SIG-M5 treated with dmso at 0.1 percent for 504 hours (cell line): ENCODE measurements around the gene TRIM41.
"Not testable (repeated sequence)": the region's sequence is repeated elsewhere in the genome, so short reads cannot be mapped to it uniquely, and the experiment has no call there.

Source experiments
- DNase-seq: peaks from one replicate; lab custom pipeline; 2025; ENCODE audit not compliant: unreplicated experiment; lab: John Stamatoyannopoulos, UW

Gene TRIM41

DNA sequence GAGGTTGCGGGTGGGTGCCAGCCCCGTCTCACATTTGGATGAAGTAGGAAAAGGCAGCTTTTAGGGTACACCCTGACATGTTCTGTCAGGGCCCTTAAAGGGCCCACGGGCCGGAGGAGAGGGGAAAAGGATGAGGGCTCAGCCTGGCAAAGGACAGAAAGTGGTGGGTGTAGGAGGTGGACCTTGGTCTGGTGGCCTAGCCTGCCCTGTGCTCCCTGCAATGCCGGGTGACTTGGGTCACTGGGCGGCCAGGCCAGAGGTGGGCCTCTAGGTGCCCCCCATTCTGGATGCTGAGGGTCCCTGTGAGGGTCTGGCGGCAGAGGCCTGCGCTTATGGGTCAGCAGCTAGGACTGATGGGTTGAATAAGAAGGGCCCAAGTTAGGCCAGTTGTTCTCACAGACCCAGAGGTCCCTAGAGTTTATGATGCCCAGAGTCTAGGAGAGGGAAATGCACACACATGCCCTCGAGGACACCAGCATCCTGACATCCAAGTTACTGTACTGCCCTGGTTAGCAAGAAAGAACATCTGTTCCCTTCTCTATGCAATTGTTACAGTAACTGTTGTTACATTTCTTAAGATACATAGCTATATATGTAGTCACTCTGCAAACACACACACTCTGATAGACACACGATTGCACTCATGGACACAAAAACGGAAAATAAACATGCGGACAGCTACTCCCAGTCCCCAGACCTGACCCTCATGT lies 30.6 kb upstream of the TRIM41 start:
- no peak for DNase-seq

DNA sequence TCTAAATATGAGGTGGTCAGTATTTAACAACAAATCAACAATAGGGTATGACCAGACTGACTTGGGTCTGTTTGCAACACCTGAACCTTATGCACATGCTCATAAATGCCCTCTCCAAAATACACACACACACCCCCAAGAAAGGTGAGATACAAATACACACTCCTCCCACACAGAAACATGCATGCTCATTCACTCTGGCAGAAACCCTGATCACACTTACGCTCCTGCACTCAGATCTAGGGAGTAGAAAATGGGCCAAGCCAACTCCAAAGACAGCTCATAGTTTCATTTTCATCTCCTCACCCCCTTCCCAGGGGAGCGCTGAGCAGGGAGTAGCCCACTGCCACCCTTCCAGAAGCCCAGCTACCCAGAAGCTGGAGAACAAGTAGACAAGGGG lies 29.4 kb upstream of the TRIM41 start:
- DNase-seq: no peak

DNA sequence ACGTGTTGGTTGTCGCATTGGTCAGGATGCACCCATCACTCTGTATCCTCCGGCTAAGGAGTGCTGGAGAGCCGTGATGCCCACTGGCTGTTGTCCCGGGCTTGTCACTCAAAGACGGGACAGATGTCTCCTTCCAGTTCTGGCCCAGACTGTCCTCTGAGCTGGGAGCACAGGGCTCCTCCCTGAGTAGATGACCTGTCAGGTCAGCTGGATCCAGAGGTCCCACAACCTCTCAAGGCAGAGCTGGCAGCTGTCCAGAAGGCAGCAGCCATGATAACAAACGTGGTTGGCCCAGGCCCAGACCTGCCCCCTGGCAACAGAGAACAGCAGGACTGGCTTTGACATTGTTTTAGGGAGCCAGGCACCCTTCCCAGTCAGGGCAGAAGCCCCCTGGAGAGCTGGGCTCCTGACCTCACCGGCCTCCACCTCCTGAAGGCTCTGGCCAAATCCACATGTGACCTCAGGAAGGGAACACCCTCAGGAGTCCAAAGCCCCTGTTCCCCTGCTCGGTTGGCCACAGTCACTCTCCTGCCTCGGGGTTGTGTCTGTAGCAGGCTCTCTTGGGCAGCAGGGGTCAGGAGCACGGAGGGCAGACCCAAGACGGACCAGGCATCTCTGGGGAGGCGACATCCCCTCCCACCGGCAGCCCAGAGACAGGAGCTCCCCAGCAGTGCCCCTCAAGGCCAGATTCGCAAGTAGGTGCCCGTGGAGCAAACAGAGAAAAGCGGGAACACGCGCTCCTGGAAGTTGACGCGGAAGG lies 28.4 kb upstream of the TRIM41 start:
- no peak for DNase-seq

DNA sequence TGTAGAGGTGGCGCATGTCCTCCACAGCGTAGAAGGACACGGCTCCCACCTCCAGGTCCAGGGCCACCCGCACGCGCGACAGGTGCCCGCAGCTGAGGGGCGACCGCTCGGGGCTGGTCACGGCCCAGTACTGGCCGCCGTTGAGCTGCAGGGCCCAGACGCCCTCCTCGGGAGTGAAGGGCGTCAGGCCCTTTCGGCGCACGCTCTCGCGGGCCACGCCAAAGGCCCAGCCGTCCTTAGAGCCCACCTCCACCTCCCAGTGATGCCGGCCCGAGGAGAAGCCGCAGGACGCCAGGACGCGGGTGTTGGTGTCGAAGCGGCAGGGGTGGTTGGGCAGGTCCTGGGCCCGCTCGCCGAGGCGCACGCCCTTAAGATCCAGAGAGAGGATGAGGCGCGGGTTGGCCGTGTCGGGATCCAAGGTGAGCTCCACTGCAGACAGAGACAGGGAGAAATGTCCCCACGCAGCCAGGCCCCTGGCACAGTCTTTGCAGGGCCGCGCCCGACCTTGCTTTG lies 27.8 kb upstream of the TRIM41 start:
- no peak for DNase-seq

DNA sequence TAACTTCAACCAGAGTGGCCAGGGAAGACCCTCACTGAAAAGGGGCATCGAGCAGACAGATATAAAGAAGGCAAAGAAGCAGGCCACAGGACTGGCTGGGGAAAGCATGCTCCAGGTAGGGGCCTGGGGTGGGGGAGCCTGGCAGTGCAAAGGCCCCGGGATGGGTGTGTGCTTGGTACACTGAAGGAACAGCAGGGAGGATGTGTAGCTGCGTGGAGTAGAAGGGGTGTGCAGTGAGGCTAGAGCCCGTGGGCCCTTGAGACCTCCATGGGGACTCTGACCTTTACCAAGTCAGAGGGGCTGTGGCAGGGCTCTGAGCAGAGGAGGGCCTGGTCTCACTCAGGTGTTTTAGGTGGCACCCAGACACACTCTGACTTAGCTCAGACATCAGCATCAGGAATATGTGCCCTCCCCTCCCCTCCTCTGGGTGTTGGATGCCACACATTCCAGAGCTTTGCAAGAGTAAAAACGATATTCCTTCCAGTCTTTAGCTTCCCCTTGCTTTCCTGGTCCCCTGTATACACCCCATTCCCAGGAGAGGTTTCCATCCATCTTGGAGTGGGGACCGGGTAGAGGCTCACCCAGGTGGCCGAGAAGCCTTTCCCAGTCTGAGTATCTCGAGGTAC lies 25.6 kb upstream of the TRIM41 start:
- DNase-seq: no peak

DNA sequence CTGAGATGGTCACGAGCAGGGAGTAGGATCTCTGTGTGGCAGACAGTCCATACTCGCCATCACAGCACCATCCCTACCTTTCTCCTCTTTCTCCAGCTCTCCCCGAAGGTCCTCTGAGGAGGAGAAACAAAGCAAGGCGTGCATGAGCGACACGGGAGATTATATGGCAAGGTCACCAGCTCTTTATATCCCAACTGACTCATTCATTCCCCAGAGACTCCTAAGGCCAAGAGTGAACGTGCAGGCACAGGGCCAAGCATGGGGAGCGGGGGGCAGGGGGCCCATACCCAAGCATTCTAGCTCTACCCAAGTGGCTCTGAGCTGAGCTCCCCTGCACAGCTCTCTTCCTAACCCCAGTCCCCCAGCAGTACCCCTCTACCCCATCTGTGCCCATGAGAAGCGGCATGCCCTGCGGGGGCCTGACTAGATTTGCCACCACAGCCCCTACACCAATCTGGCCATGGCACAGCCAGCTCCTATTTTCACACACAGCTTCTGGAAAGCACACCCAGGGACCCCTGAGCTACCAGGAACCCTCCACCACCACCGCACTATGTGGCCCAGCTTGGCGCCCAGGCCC lies 24.9 kb upstream of the TRIM41 start:
- DNase-seq: no peak

DNA sequence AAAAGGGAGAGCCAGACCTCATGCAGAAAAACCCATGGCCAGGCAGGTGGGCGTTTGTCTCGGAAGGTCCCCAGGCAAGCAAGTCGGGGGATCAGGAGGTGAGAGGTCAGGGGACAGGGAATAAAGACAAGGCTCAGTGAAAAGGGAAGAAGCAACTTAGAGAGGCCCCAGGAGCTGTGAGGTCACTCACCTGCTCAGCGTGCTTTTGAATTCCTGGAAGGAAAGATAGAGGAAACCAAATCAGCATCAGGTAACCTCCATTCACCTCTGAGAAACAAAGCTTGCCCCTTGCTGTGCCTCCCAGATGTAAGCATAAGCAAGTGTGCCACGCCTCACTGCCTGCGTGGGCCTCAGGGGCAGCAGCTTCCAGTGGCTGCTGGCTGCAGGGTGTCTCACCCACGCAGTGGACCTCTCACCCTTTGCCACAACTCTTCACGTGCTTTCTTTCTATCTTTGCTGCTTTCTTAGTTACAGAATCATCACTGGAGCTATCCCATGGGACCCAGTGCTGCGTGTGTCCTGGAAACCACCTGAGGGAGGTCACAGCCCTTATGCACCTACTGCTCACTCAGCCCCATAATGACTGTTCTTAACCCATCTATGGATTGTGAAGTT lies 24.1 kb upstream of the TRIM41 start:
- DNase-seq: no peak

DNA sequence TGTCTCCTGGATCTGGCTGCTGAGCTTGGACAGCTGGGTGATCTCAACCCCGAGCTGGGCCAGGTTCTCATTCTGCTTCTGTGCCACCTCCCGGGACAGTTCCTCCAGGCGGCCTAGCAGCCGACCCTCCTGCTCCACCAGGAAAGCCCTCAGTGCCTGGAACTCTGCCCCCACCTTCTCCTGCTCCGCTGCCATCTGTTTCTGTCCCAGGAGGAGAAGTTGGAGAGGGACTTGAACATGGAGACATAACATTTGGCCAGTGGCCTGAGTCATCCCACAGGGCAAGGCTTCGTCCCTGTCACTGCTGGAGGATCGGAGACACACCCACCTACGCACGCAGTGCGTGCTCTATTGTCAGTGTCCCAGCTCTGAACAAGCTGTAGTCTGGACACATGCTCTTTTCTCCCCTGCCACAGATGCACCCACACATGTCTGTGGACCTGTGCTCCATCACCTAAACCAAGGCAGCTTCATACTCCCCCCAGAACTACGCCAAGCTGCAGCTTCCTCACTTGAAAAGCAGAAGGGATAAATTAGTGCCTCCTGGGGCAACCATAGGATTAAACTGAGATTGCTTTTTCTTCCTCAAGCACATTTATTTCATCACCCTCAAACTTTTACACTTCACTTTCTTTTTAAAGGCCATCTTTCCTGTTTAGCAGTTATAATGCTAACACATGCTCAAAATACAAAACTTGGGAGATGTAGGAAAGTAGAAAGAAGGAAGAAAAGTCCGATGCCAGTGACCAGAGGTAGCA lies 23.0 kb upstream of the TRIM41 start:
- no peak for DNase-seq

DNA sequence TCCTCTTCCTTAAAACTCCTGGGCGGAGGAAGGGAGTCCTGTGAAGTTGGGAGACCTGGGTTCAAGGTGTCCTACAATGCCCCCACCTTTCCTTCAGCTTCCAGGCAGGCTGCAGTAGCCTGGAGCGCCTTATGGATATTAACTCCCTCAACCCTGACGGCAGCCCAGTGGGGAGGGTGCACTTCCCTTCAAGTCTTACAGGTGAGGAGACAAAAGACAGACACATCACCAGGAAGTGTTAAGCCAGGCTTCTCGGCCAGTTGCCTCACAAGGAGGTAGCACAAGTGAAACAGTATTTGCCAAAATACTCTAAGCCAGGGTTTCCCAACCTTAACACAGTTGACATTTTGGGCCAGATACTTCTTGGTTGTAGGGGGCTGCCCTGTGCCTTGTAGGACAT lies 22.3 kb upstream of the TRIM41 start:
- no peak for DNase-seq

DNA sequence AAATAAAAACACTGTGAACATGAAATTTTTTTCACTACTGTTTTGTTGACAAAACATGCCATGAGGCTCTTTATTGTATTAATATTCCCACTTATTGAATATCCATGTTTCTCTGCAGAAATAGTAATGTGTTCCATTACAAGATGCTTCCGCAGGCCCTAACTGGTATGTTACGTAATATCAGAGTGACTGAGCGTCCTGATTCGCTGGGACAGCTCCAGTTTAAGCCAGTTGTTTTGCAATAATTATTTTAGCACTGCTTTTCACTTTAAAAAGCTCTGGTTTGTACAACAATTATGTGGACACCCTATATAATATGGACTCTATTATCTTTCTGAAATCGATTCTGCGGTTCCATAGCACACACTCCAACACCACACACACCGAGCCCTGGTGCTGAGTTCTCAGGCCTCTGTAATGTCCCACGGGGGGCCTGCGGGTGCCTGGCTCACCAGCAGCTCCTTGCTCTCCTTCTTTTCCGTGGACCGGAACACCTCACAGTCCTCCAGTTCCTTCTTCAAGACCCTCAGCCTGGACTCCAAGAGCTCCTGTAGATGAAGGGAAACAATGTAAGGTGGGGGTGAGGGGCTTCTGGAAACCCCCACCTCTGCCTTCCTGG lies 19.9 kb upstream of the TRIM41 start:
- no peak for DNase-seq

DNA sequence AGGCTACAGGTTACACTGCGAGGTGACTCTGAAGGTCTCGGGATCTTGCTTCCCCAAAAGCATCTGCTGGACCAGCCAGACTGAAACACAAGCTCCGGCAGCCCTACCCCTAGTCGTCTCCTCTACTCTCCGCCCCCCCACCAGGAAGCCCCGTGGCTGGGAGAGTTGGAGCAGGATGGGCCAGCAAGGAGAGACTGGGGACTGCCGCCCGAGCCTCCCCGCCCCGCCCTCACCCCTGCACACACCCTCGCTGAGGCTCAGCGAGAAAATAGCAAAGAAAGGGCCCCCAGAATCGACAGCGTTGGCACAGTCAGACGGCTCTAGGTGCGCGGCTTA lies 19.3 kb upstream of the TRIM41 start:
- DNase-seq: no peak

DNA sequence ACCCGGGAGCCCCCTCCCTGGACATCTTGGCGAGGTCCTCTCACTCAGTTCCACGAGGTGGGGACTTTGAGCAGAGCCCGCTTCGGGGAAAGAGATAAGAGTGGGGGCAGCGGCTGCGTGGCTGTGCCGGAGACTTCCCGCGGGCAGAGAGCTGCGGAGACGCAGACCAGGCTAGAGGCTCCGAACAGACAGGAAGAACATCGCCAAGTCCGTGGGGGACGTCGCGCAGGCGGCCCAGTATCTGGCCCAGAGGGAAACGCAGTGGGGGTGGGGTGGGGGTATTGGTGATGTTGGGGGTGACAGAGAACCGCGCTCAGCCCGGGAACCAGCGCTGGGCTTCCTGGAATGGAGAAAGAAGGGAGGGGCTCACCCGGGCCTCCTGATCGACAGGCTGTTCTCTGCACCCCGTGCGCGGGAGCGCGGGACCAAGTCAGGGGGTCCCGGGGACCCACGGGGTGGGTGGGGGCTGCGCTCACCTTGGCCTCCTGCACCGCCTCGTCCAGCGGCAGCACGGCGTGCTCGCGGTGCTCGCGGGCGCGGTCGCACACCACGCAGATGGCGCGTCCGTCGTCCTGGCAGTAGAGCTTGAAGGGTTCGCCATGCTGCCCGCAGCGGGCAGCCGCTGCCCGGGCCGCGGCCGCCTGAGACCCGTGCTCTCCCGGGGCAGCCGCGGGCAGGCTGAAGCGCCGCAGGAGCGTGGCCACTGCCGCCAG lies 18.8 kb upstream of the TRIM41 start:
- DNase-seq: no peak

DNA sequence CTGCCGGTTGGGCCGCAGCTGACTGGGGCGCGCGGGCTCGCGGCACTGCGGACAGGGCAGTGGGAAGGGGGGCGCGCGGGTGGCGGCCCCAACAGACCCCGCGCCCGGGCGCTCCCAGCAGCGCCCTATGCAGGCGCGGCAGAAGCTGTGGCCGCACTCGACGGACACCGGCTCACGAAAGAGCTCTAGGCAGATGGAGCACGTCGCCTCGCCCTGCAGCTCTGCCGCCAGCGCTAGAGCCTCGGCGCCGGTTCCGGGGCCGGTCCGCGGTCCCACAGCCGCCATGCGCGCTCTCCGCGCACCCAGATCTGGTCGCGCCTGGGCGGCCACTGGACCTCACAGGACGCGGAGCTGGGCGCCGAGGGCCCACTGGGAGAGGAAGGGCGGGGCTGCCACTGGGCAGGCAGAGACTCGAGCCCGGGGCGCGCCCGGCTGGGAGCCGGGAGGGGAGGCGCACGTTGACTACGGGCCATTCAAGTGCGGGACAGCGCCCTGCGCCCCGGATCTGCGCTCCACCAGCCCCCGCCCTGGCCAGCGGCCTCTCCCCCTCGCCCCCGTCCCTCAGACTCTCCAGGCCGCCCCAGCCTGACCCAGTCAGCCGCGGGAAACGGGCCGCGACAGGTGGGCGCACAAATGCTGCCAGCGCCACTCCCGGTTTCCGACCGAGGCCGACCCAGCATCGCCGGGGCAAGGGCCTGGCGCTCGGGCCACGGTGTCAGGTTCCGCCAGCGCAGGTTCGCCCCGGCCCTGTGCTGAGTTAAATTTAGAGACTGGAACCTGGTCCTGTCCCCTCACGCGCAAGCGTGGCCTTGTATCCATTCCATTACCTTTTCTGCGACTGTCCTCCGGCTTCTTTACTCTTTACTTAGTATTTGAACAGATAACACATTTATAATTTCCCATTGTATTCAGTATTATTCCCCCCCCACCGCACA lies 18.0 kb upstream of the TRIM41 start, which contains the start of gene TRIM7:
Gene TRIM7 (minus strand): TSS at position 371 of the 935 bp plus-strand sequence. CDS start 86 bp downstream, at position 285.
- DNase-seq: no peak

DNA sequence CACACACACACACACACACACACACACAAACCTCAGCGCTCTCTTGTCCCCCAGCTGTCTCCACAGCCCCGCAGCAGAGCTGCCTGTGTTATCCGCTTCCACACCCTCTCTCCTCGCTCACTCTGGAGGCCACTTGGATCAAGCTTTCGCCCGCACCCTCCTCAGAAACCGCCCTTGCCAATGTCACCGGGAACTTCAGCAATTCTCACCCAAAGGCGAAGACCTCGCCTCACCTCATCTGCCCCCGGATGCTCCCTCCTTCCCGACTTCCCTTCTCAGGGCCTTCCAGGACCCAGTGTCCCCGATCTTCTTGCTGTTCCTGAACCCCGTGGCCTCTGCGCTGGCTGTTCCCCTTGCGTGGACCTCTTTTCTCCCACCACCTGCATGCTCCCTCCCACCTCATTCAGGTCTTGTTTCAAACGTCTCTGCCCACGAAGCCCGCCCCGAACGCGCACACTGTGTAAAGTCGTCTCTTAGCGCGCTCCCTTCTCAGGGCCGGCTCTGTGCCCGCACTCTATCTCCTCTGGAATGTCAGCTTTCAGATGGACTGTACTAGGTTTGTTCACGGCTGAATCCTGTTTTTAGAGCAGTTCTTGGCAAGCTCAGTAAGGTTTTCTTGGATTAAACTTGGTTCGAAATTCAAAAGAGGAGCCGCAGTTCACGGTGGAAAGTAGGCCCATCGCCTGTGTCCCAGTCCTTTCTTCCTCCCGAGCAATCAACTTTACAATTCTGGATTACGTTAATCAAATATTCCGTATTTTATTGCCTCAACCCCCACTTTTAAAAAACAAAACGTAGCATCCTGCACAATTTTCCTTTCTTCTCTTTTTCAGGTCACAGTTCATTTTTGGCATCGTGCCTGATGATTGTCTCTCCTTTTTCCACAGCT lies 17.1 kb upstream of the TRIM41 start:
- no peak for DNase-seq

DNA sequence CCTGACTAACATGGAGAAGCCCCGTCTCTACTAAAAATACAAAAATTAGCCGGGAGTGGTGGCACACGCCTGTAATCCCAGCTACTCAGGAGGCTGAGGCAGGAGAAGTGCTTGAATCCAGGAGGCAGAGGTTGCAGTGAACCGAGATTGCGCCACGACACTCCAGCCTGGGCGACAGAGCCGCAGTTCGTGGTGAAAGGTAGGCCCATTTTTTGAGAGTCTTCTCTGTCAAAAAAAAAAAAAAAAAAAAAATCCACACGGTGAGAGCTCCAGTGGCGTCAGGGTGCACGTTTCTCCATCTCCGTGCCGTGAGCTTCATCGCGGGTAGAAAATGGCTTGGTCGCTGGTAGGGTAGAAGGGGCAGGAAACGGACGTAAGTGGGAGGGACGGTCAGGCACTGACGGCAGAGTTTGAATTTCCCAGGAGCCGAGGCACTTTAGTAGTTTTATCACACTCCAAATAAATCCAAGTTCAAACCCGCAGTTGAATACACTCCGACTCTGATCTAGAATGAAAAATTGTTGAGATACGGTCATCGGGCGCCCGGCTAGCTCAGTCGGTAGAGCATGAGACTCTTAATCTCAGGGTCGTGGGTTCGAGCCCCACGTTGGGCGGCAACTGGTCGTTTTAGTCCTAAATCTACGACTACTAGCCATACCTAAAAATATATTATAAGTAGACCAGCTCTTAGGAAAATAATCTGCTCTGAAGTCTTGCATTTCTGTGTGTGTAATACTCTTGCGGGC lies 15.7 kb upstream of the TRIM41 start:
- no peak for DNase-seq

DNA sequence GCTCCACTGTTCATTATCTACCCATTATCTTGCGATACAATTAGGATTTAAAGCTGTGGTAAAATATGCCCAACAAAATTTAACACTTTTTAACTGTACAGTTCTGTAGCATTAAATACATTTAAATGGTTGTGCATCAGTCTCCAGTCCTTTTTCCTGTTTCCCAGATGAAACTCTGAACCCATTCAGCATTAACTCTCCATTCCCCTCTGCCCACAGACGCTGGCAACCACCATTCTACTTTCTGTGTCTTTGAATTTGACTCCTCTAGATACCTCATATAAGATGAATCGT lies 15.2 kb upstream of the TRIM41 start:
- DNase-seq: no peak

DNA sequence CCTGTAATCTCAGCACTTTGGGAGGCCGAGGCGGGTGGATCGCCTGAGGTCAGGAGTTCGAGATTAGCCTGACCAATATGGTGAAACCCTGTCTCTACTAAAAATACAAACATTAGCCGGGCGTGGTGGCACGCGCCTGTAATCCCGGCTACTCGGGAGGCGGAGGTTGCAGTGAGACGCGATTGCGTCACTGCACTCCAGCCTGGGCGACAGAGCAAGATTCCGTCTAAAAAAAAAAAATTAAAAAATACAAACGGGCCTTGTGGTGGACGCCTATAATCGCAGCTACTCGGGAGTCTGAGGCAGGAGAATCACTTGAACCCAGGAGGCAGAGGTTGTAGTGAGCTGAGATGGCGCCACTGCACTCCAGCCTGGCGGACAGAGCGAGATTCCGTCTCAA lies 14.1 kb upstream of the TRIM41 start:
- DNase-seq: not testable (repeated sequence)
